ENCODE data around the gene CD40.

Gene CD40

GRCh38 chr20:46076806-46077205 is 41.3 kb upstream of the CD40 start:
- Histone ChIP-seq H3F3A (ENCODE audit: low read depth) (no peaks in the 10 kb centered on the region), H3K9me3 (ENCODE audit: insufficient read depth, low read depth, low read length) (no peaks in the 10 kb centered on the region), H3K4me3 (ENCODE audit: low read length, poor library complexity, severe bottlenecking) (no peak overlapping the region), H2AFZ (ENCODE audit: low read length) (no peak overlapping the region), H4K20me1 (ENCODE audit: insufficient read depth, low read length, poor library complexity, severe bottlenecking) (peaks cover 55% of the 10 kb centered on the region), H3K4me2 (ENCODE audit: low read depth, low read length, poor library complexity, severe bottlenecking) (no peak overlapping the region), H3K4me1 (ENCODE audit: insufficient read depth, low read length, poor library complexity, severe bottlenecking) (peaks cover 4% of the 10 kb centered on the region), H3K79me2 (ENCODE audit: insufficient read depth, low read length) (peaks cover 42% of the 10 kb centered on the region), H3K9ac (ENCODE audit: low read depth, low read length, poor library complexity, severe bottlenecking) (no peak overlapping the region), H3K27me3 (ENCODE audit: insufficient read depth, low read length, poor library complexity, severe bottlenecking) (no peaks in the 10 kb centered on the region), H3K9me2 (replicated peaks; ENCODE audit: low read depth, low read length) (no peaks in the 10 kb centered on the region), H3K36me3 (ENCODE audit: insufficient read depth, low read length) (peaks cover 52% of the 10 kb centered on the region; the same call in 1 of the 2 replicates)
- TF ChIP-seq EZH2phosphoT487 (IDR thresholded peaks at IDR 0.05; ENCODE audit: borderline replicate concordance) (no peak), CTCF (conservative IDR thresholded peaks at IDR 0.05; ENCODE audit: low read length) (no peak)

- TF ChIP-seq EZH2phosphoT487 (IDR thresholded peaks at IDR 0.05; ENCODE audit: borderline replicate concordance) (no peak), CTCF (conservative IDR thresholded peaks at IDR 0.05; ENCODE audit: low read length) (no peak)
- peaks cover 9% of the 10 kb centered on the region for H3K4me1 ChIP-seq (ENCODE audit: insufficient read depth, low read length, poor library complexity, severe bottlenecking)
- H3K9me3 ChIP-seq (ENCODE audit: insufficient read depth, low read depth, low read length): no peaks in the 10 kb centered on the region
- no peaks in the 10 kb centered on the region for H3F3A ChIP-seq (ENCODE audit: low read depth)
- H2AFZ ChIP-seq (ENCODE audit: low read length): no peak overlapping the region
- H4K20me1 ChIP-seq (ENCODE audit: insufficient read depth, low read length, poor library complexity, severe bottlenecking): peaks cover 65% of the 10 kb centered on the region
- no peaks in the 10 kb centered on the region for H3K9me2 ChIP-seq (replicated peaks; ENCODE audit: low read depth, low read length)
- peaks cover 52% of the 10 kb centered on the region; the same call in 1 of the 2 replicates for H3K36me3 ChIP-seq (ENCODE audit: insufficient read depth, low read length)
- H3K4me3 ChIP-seq (ENCODE audit: low read length, poor library complexity, severe bottlenecking): no peak overlapping the region
- H3K27me3 ChIP-seq (ENCODE audit: insufficient read depth, low read length, poor library complexity, severe bottlenecking): no peaks in the 10 kb centered on the region
- H3K9ac ChIP-seq (ENCODE audit: low read depth, low read length, poor library complexity, severe bottlenecking): no peak overlapping the region
- no peak overlapping the region for H3K4me2 ChIP-seq (ENCODE audit: low read depth, low read length, poor library complexity, severe bottlenecking)
- peaks cover 52% of the 10 kb centered on the region for H3K79me2 ChIP-seq (ENCODE audit: insufficient read depth, low read length)
Measured at GRCh38 chr20:46077642-46078305, 40.3 kb upstream of the CD40 start.

GRCh38 chr20:46078954-46079353 is 39.2 kb upstream of the CD40 start:
- H3K4me2 ChIP-seq (ENCODE audit: low read depth, low read length, poor library complexity, severe bottlenecking): no peak overlapping the region
- peaks cover 21% of the 10 kb centered on the region for H3K4me1 ChIP-seq (ENCODE audit: insufficient read depth, low read length, poor library complexity, severe bottlenecking)
- H2AFZ ChIP-seq (ENCODE audit: low read length): no peak overlapping the region
- H3K79me2 ChIP-seq (ENCODE audit: insufficient read depth, low read length): peaks cover 63% of the 10 kb centered on the region
- H3K9me2 ChIP-seq (replicated peaks; ENCODE audit: low read depth, low read length): no peaks in the 10 kb centered on the region
- H3K9ac ChIP-seq (ENCODE audit: low read depth, low read length, poor library complexity, severe bottlenecking): no peak overlapping the region
- TF ChIP-seq EZH2phosphoT487 (IDR thresholded peaks at IDR 0.05; ENCODE audit: borderline replicate concordance) (no peak), CTCF (conservative IDR thresholded peaks at IDR 0.05; ENCODE audit: low read length) (no peak)
- no peaks in the 10 kb centered on the region for H3K9me3 ChIP-seq (ENCODE audit: insufficient read depth, low read depth, low read length)
- no peaks in the 10 kb centered on the region for H3F3A ChIP-seq (ENCODE audit: low read depth)
- H3K4me3 ChIP-seq (ENCODE audit: low read length, poor library complexity, severe bottlenecking): no peak overlapping the region
- no peaks in the 10 kb centered on the region for H3K27me3 ChIP-seq (ENCODE audit: insufficient read depth, low read length, poor library complexity, severe bottlenecking)
- H3K36me3 ChIP-seq (ENCODE audit: insufficient read depth, low read length): peaks cover 45% of the 10 kb centered on the region; the same call in 1 of the 2 replicates
- H4K20me1 ChIP-seq (ENCODE audit: insufficient read depth, low read length, poor library complexity, severe bottlenecking): peaks cover 70% of the 10 kb centered on the region
